ENCODE results near the gene EMP2. TPM values are rescaled to one million over a fixed set of nuclear protein-coding genes. Genes with fewer than 3 reads are reported as not detected.
"Not testable (repeated sequence)": the region's sequence is repeated elsewhere in the genome, so short reads cannot be mapped to it uniquely, and the experiment has no call there.

The EMP2 gene
- total RNA-seq, 5 donors from 2014 or later (not counting 1 experiment from before 2014, with no cell fraction given): 0.30 to 0.98 (median 0.61) TPM; not detected in 2

DNA sequence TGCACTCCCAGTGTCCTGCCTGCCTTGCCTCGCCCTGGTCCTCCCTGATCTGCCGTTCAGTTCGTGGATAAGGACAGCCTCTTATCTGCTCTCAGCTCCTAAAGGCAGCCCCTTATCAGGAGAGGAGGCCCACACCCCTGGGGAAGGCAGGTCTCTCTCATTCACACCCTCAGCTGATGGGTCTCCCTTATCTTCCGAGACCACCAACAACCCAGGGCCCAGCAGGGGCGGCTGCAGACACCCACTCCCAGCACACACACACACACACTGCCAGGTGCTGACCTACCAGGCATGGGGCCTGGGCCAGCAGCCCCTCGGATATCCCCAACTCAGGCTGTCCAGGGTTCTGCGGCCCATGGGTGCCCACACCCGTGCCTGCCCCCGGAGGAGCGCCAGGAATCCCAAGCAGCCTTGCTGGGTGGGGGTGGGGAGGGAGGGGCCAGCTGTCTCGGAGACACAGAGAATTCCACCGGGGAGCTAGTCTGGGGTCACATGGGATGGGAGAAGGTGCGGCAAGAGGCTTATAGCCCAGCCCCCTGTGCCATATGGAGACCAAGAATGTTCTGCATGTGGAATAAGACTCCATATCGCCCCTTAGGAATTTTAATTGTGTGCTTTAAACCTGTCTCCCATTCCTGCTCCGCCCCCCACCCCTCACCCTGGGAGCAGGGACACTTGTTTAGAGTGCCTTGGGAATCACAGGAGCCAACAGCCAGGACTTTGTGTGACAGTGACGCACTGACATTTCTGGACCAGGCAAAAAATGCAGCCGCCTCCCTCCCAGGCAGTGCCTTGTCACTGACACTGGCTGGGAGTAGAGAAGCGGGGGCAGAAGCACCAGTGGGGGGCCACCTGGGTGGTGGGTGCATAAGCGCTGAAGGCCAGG, 41.9 kb upstream of the EMP2 start:
- H3K4me3 Mint-ChIP-seq: no peak overlapping the region
- H3K4me1 Mint-ChIP-seq: peaks cover 0 to 1% (median 0%) of the 10 kb centered on the region in 3 donors
- DNase-seq (no peak), ATAC-seq (replicated peaks in 1 of 4) (no peak)
- H3K36me3 ChIP-seq (ENCODE audit: control insufficient read depth in 2 of 2, extremely low read depth in 1 of 2, insufficient read depth in 1 of 2, low read length in 1 of 2): no peaks in the 10 kb centered on the region
- ChIA-PET POLR2A (no interaction called here), CTCF (no interaction called here)
- no peak overlapping the region for H3K27ac ChIP-seq (ENCODE audit: low read length)
- peaks cover 0 to 26% of the 10 kb centered on the region in 2 donors for H3K27me3 Mint-ChIP-seq
- no peaks in the 10 kb centered on the region for H3K4me1 ChIP-seq (ENCODE audit: control insufficient read depth in 1 of 2, extremely low read depth in 1 of 2, insufficient read depth in 2 of 2, low read length in 2 of 2)
- 77% methylated on average over 11 of the region's 19 CpGs for WGBS (ENCODE audit: insufficient coverage)
- H3K4me3 ChIP-seq (ENCODE audit: control insufficient read depth in 1 of 2, extremely low read depth in 1 of 2, low read length in 1 of 2): no peak overlapping the region
- no peak overlapping the region for H3K27ac Mint-ChIP-seq
- H3K9me3 Mint-ChIP-seq: no peaks in the 10 kb centered on the region
- peaks cover 0 to 27% of the 10 kb centered on the region in 2 experiments for H3K27me3 ChIP-seq (replicated peaks in 1 of 2; ENCODE audit: control insufficient read depth in 2 of 2, extremely low read depth in 1 of 2, insufficient read depth in 2 of 2, low read length in 1 of 2)
- no peaks in the 10 kb centered on the region for H3K9me3 ChIP-seq
- no peaks in the 10 kb centered on the region for H3K36me3 Mint-ChIP-seq

GRCh38 chr16:10621216-10621949, 41.0 kb upstream of the EMP2 start:
- H3K27me3 Mint-ChIP-seq: peaks cover 0 to 26% of the 10 kb centered on the region in 2 donors
- H3K4me1 Mint-ChIP-seq; DNase-seq; H3K27ac ChIP-seq (ENCODE audit: low read length); H3K36me3 ChIP-seq (ENCODE audit: control insufficient read depth in 2 of 2, extremely low read depth in 1 of 2, insufficient read depth in 1 of 2, low read length in 1 of 2); H3K27ac Mint-ChIP-seq; ATAC-seq (replicated peaks in 1 of 4); H3K4me1 ChIP-seq (ENCODE audit: control insufficient read depth in 1 of 2, extremely low read depth in 1 of 2, insufficient read depth in 2 of 2, low read length in 2 of 2); H3K9me3 Mint-ChIP-seq; POLR2A ChIA-PET; H3K9me3 ChIP-seq; CTCF ChIA-PET; H3K4me3 ChIP-seq (ENCODE audit: control insufficient read depth in 1 of 2, extremely low read depth in 1 of 2, low read length in 1 of 2); H3K36me3 Mint-ChIP-seq; H3K4me3 Mint-ChIP-seq: not testable (repeated sequence)
- H3K27me3 ChIP-seq (replicated peaks in 1 of 2; ENCODE audit: control insufficient read depth in 2 of 2, extremely low read depth in 1 of 2, insufficient read depth in 2 of 2, low read length in 1 of 2): peaks cover 0 to 36% of the 10 kb centered on the region in 2 experiments
- 85% methylated on average over 3 of the region's 7 CpGs for WGBS (ENCODE audit: insufficient coverage)

DNA sequence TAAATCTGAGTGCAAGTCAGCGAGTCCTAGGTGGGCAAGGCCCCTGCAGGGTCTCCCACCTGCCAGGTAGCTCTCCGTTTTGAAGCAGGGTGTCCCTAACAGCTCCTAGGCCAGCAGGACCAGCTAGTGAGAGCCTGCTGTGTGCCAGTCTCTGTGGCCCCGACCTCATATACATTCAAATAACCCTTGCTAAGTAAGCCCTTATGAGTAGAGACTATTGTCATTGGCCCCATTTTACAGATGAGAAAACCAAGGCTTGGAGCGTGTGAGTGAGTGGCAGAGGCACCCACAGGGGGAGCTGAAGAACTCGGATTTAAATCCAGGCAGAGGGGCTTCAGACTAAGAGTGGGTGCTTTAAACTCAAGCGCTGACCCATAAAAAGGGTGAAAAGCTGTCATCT, 39.7 kb upstream of the EMP2 start:
- H3K27ac ChIP-seq (ENCODE audit: low read length): no peak overlapping the region
- peaks cover 0 to 1% (median 0%) of the 10 kb centered on the region in 3 donors for H3K4me1 Mint-ChIP-seq
- no peaks in the 10 kb centered on the region for H3K36me3 ChIP-seq (ENCODE audit: control insufficient read depth in 2 of 2, extremely low read depth in 1 of 2, insufficient read depth in 1 of 2, low read length in 1 of 2)
- WGBS (ENCODE audit: insufficient coverage): 67% methylated on average over 5 of the region's 6 CpGs
- no peak overlapping the region for H3K4me3 Mint-ChIP-seq
- H3K4me3 ChIP-seq (ENCODE audit: control insufficient read depth in 1 of 2, extremely low read depth in 1 of 2, low read length in 1 of 2): no peak overlapping the region
- no peak for DNase-seq
- no peak for ATAC-seq (replicated peaks in 1 of 4)
- no peak overlapping the region for H3K27ac Mint-ChIP-seq
- H3K27me3 Mint-ChIP-seq: peaks cover 0 to 32% of the 10 kb centered on the region in 2 donors
- peaks cover 0 to 37% of the 10 kb centered on the region in 2 experiments for H3K27me3 ChIP-seq (replicated peaks in 1 of 2; ENCODE audit: control insufficient read depth in 2 of 2, extremely low read depth in 1 of 2, insufficient read depth in 2 of 2, low read length in 1 of 2)
- no peaks in the 10 kb centered on the region for H3K9me3 Mint-ChIP-seq
- ChIA-PET CTCF (no interaction called here), POLR2A (no interaction called here)
- no peaks in the 10 kb centered on the region for H3K4me1 ChIP-seq (ENCODE audit: control insufficient read depth in 1 of 2, extremely low read depth in 1 of 2, insufficient read depth in 2 of 2, low read length in 2 of 2)
- H3K36me3 Mint-ChIP-seq: no peaks in the 10 kb centered on the region
- H3K9me3 ChIP-seq: no peaks in the 10 kb centered on the region

DNA sequence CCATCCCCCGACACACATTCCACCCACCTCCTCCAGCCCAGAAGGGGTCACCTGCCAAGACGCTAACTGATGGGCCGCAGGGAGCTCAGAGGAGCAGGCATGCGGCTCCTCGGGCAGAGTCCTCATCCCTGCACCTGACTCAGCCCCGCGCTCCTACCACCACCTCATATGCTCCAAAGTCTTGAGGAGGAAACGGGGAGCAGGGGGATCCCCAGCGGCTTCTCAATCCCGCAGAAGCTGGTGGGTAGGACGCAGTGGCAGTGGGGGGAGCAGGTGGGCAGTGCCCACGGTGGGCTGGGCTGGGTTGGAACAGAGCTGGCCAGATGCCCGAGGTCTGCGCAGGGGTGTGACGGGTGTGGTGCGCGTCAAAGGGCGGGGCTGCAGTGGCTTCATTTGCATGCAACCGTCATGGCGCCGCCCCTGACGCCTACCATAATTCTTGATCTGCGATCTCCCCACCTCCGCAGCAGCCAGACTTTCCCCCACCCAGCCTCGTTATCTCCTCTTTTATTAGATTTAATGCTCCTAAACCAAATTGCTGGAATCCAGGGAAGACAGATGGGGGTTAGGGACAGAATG, 39.0 kb upstream of the EMP2 start:
- no peak overlapping the region for H3K27ac Mint-ChIP-seq
- CTCF ChIA-PET: no interaction called here

GRCh38 chr16:10618710-10619209, 38.4 kb upstream of the EMP2 start:
- H3K4me1 Mint-ChIP-seq: peaks cover 0 to 1% (median 0%) of the 10 kb centered on the region in 3 donors
- Histone ChIP-seq H3K36me3 (ENCODE audit: control insufficient read depth in 2 of 2, extremely low read depth in 1 of 2, insufficient read depth in 1 of 2, low read length in 1 of 2) (no peaks in the 10 kb centered on the region), H3K9me3 (no peaks in the 10 kb centered on the region), H3K27ac (ENCODE audit: low read length) (no peak overlapping the region), H3K4me1 (ENCODE audit: control insufficient read depth in 1 of 2, extremely low read depth in 1 of 2, insufficient read depth in 2 of 2, low read length in 2 of 2) (no peaks in the 10 kb centered on the region), H3K27me3 (replicated peaks in 1 of 2; ENCODE audit: control insufficient read depth in 2 of 2, extremely low read depth in 1 of 2, insufficient read depth in 2 of 2, low read length in 1 of 2) (peaks cover 0 to 37% of the 10 kb centered on the region in 2 experiments), H3K4me3 (ENCODE audit: control insufficient read depth in 1 of 2, extremely low read depth in 1 of 2, low read length in 1 of 2) (no peak overlapping the region)
- DNase-seq (no peak), ATAC-seq (replicated peaks in 1 of 4) (no peak)
- no peak overlapping the region for H3K4me3 Mint-ChIP-seq
- 76% methylated on average over 9 of the region's 13 CpGs for WGBS (ENCODE audit: insufficient coverage)
- H3K36me3 Mint-ChIP-seq: no peaks in the 10 kb centered on the region
- CTCF ChIA-PET: no interaction called here
- no peaks in the 10 kb centered on the region for H3K9me3 Mint-ChIP-seq
- POLR2A ChIA-PET: no interaction called here
- no peak overlapping the region for H3K27ac Mint-ChIP-seq
- H3K27me3 Mint-ChIP-seq: peaks cover 0 to 34% of the 10 kb centered on the region in 2 donors

More for the DNA sequence above, 39.0 kb upstream of the EMP2 start:
- peaks cover 0 to 37% of the 10 kb centered on the region in 2 experiments for H3K27me3 ChIP-seq (replicated peaks in 1 of 2; ENCODE audit: control insufficient read depth in 2 of 2, extremely low read depth in 1 of 2, insufficient read depth in 2 of 2, low read length in 1 of 2)
- H3K27me3 Mint-ChIP-seq: peaks cover 0 to 34% of the 10 kb centered on the region in 2 donors
- peaks cover 0 to 1% (median 0%) of the 10 kb centered on the region in 3 donors for H3K4me1 Mint-ChIP-seq
- H3K9me3 ChIP-seq: no peaks in the 10 kb centered on the region
- no peaks in the 10 kb centered on the region for H3K4me1 ChIP-seq (ENCODE audit: control insufficient read depth in 1 of 2, extremely low read depth in 1 of 2, insufficient read depth in 2 of 2, low read length in 2 of 2)
- no peaks in the 10 kb centered on the region for H3K9me3 Mint-ChIP-seq
- H3K36me3 Mint-ChIP-seq: no peaks in the 10 kb centered on the region
- H3K27ac ChIP-seq (ENCODE audit: low read length): no peak overlapping the region
- H3K4me3 ChIP-seq (ENCODE audit: control insufficient read depth in 1 of 2, extremely low read depth in 1 of 2, low read length in 1 of 2): no peak overlapping the region
- H3K4me3 Mint-ChIP-seq: no peak overlapping the region
- POLR2A ChIA-PET: no interaction called here
- no peaks in the 10 kb centered on the region for H3K36me3 ChIP-seq (ENCODE audit: control insufficient read depth in 2 of 2, extremely low read depth in 1 of 2, insufficient read depth in 1 of 2, low read length in 1 of 2)
- ATAC-seq (replicated peaks in 1 of 4): no peak
- 39% methylated on average over 10 of the region's 25 CpGs for WGBS (ENCODE audit: insufficient coverage)
- DNase-seq: no peak

DNA sequence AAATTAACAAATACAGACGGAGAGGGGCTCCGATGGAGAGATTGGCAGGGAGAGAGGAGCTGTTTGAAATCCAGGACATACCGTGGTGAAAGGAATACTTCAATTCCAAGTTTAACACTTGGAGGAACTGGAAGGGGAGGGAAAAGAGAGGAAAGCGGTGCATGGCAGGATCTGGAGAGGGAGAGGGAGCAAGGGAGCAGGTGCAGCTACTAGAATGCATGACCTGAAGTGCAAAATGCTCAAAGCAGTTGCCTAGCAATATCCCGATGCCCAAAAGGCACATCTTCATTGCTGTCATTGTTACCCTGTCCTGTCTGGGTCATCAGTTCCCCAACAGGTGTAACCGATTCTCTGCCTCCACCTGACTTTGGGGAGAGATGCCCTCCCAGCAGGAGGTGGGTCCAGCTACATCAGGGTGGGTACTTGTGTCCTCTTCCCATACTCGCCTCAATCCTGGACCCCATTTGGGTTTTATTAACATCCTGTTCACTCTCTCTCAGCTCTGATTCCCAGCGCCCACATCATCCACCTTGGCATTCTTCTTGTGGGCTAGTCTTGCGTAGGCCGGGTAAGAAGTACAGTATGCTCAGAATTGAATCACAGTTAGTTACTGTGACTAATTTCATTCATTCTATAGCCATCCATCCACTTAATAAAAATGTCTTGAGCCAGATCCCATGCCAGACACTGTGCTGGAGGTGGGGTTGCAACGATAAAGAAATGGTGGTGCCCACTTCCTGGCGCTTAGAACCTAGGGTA, 37.4 kb upstream of the EMP2 start:
- Histone ChIP-seq H3K27me3 (replicated peaks in 1 of 2; ENCODE audit: control insufficient read depth in 2 of 2, extremely low read depth in 1 of 2, insufficient read depth in 2 of 2, low read length in 1 of 2) (peaks cover 0 to 42% of the 10 kb centered on the region in 2 experiments), H3K4me3 (ENCODE audit: control insufficient read depth in 1 of 2, extremely low read depth in 1 of 2, low read length in 1 of 2) (no peak overlapping the region), H3K4me1 (ENCODE audit: control insufficient read depth in 1 of 2, extremely low read depth in 1 of 2, insufficient read depth in 2 of 2, low read length in 2 of 2) (no peaks in the 10 kb centered on the region), H3K36me3 (ENCODE audit: control insufficient read depth in 2 of 2, extremely low read depth in 1 of 2, insufficient read depth in 1 of 2, low read length in 1 of 2) (no peaks in the 10 kb centered on the region), H3K9me3 (no peaks in the 10 kb centered on the region), H3K27ac (ENCODE audit: low read length) (no peak overlapping the region)
- POLR2A ChIA-PET: no interaction called here
- Mint-ChIP-seq H3K27ac (no peak overlapping the region), H3K4me1 (peaks cover 0 to 1% (median 0%) of the 10 kb centered on the region in 3 donors), H3K36me3 (no peaks in the 10 kb centered on the region), H3K4me3 (no peak overlapping the region), H3K27me3 (peaks cover 0 to 34% of the 10 kb centered on the region in 2 donors), H3K9me3 (no peaks in the 10 kb centered on the region)
- CTCF ChIA-PET: no interaction called here
- 100% methylated on average over 2 of the region's 12 CpGs for WGBS (ENCODE audit: insufficient coverage)
- DNase-seq (no peak), ATAC-seq (replicated peaks in 1 of 4) (no peak)
